ENCODE results near the gene C10orf143. TPM values are rescaled to one million over a fixed set of nuclear protein-coding genes. Genes with fewer than 3 reads are reported as not detected.
"Not testable (repeated sequence)": the region's sequence is repeated elsewhere in the genome, so short reads cannot be mapped to it uniquely, and the experiment has no call there.

C10orf143 gene
- total and polyA plus RNA-seq, 8 donors, result 0.29 to 11.6 (median 3.4) TPM; not detected in 2

- intact Hi-C loops (cut with DNase I; ENCODE audit: low total_unique reads), result no loop called here
- H3K27me3 ChIP-seq, result peaks cover 0 to 29% (median 19%) of the 10 kb centered on the region in 3 donors
- 12 to 38% (median 24%) methylated on average over 12 to 27 of the region's 27 CpGs for WGBS, 5 donors
- H3K4me1 ChIP-seq, result peaks cover 0 to 7% (median 2%) of the 10 kb centered on the region in 4 donors
- no peak for TF ChIP-seq CTCF (IDR thresholded peaks at IDR 0.05)
- TF ChIP-seq POLR2A (IDR thresholded peaks at IDR 0.05), result no peak
- TF ChIP-seq EP300 (IDR thresholded peaks at IDR 0.05), result no peak
- TF ChIP-seq POLR2AphosphoS5 (IDR thresholded peaks at IDR 0.05), result no peak
- H3K9me3 ChIP-seq, result no peaks in the 10 kb centered on the region
- no peak overlapping the region for H3K27ac ChIP-seq
- no peak for DNase-seq
- H3K36me3 ChIP-seq, result no peaks in the 10 kb centered on the region
- no peak overlapping the region for H3K4me3 ChIP-seq
These were observed 18.3 kb upstream of the C10orf143 start for GRCh38 chr10:130128922-130129321.

GRCh38 chr10:130128062-130128781 is 17.6 kb upstream of the C10orf143 start:
- WGBS, 5 donors, result 26 to 40% (median 33%) methylated on average over 3 of the region's 3 CpGs

GRCh38 chr10:130127364-130128061 is 16.9 kb upstream of the C10orf143 start:
- Histone ChIP-seq H3K36me3 (no peaks in the 10 kb centered on the region), H3K4me3 (no peak overlapping the region), H3K4me1 (peaks cover 0 to 7% (median 2%) of the 10 kb centered on the region in 4 donors), H3K27me3 (peaks cover 0 to 29% (median 19%) of the 10 kb centered on the region in 3 donors), H3K27ac (no peak overlapping the region), H3K9me3 (no peaks in the 10 kb centered on the region)
- WGBS, 5 donors, result 3 to 12% (median 7%) methylated on average over 10 of the region's 10 CpGs
- TF ChIP-seq EP300 (IDR thresholded peaks at IDR 0.05), result no peak
- TF ChIP-seq POLR2A (IDR thresholded peaks at IDR 0.05), result no peak
- TF ChIP-seq CTCF (IDR thresholded peaks at IDR 0.05), result peak in 5 of 7 experiments; percentile 36 to 80 (median 68)
- TF ChIP-seq POLR2AphosphoS5 (IDR thresholded peaks at IDR 0.05), result peak in 1 of 3 donors; percentile 10
- DNase-seq, result peak; percentile 57 to 86
- intact Hi-C loops (cut with DNase I; ENCODE audit: low total_unique reads), result no loop called here

More at GRCh38 chr10:130128062-130128781, 17.6 kb upstream of the C10orf143 start:
- peaks cover 0 to 29% (median 19%) of the 10 kb centered on the region in 3 donors for H3K27me3 ChIP-seq
- H3K4me3 ChIP-seq, result no peak overlapping the region
- peaks cover 0 to 7% (median 2%) of the 10 kb centered on the region in 4 donors for H3K4me1 ChIP-seq
- H3K36me3 ChIP-seq, result no peaks in the 10 kb centered on the region
- no peaks in the 10 kb centered on the region for H3K9me3 ChIP-seq
- no peak for DNase-seq
- no peak for TF ChIP-seq EP300 (IDR thresholded peaks at IDR 0.05)
- no peak for TF ChIP-seq POLR2AphosphoS5 (IDR thresholded peaks at IDR 0.05)
- TF ChIP-seq CTCF (IDR thresholded peaks at IDR 0.05), result no peak
- TF ChIP-seq POLR2A (IDR thresholded peaks at IDR 0.05), result no peak
- no peak overlapping the region for H3K27ac ChIP-seq
- intact Hi-C loops (cut with DNase I; ENCODE audit: low total_unique reads), result no loop called here

- Histone ChIP-seq H3K4me3 (no peak overlapping the region), H3K9me3 (peaks cover 4 to 16% (median 8%) of the 10 kb centered on the region in 4 donors), H3K36me3 (no peaks in the 10 kb centered on the region), H3K27ac (no peak overlapping the region), H3K4me1 (no peaks in the 10 kb centered on the region), H3K27me3 (no peaks in the 10 kb centered on the region)
- WGBS, 5 donors, result 30 to 50% (median 40%) methylated on average over 8 to 13 of the region's 13 CpGs
- intact Hi-C loops (cut with DNase I; ENCODE audit: low total_unique reads), result no loop called here
- no peak for DNase-seq
- TF ChIP-seq POLR2A (IDR thresholded peaks at IDR 0.05) (no peak), POLR2AphosphoS5 (IDR thresholded peaks at IDR 0.05) (no peak), EP300 (IDR thresholded peaks at IDR 0.05) (no peak), CTCF (IDR thresholded peaks at IDR 0.05) (no peak)
These were observed 11.0 kb upstream of the C10orf143 start for GRCh38 chr10:130121486-130122079.

GRCh38 chr10:130117535-130117934 is 6.9 kb upstream of the C10orf143 start:
- H3K27me3 ChIP-seq, H3K4me3 ChIP-seq, DNase-seq, H3K27ac ChIP-seq, H3K36me3 ChIP-seq: not testable (repeated sequence)
- peaks cover 0 to 10% (median 4%) of the 10 kb centered on the region in 4 donors for H3K4me1 ChIP-seq
- intact Hi-C loops (cut with DNase I; ENCODE audit: low total_unique reads), result loop anchor here (10.0 kb wide), 1 partner anchor 653 kb away; the partner anchor contains the start of gene MGMT
- peaks cover 4 to 16% (median 8%) of the 10 kb centered on the region in 4 donors for H3K9me3 ChIP-seq
- 69 to 77% (median 75%) methylated on average over 6 of the region's 6 CpGs for WGBS, 5 donors

GRCh38 chr10:130116942-130117341 is 6.3 kb upstream of the C10orf143 start:
- not testable (repeated sequence) for H3K4me3 ChIP-seq
- peaks cover 3 to 15% (median 10%) of the 10 kb centered on the region in 4 donors for H3K4me1 ChIP-seq

More at GRCh38 chr10:130116942-130117341, 6.3 kb upstream of the C10orf143 start:
- intact Hi-C loops (cut with DNase I; ENCODE audit: low total_unique reads), result loop anchor here (10.0 kb wide), 1 partner anchor 652 kb away; the partner anchor contains the start of gene MGMT
- not testable (repeated sequence) for H3K27ac ChIP-seq, H3K36me3 ChIP-seq, DNase-seq, H3K27me3 ChIP-seq
- peaks cover 4 to 16% (median 8%) of the 10 kb centered on the region in 4 donors for H3K9me3 ChIP-seq
- 91 to 98% (median 97%) methylated on average over 4 of the region's 4 CpGs for WGBS, 5 donors

Data from stomach (tissue), 9 donors.